Skeletal muscle satellite cell (primary cell): ENCODE data around the gene JMJD8.
"Not testable (repeated sequence)": the region's sequence is repeated elsewhere in the genome, so short reads cannot be mapped to it uniquely, and the experiment has no call there.

Experiments used
- H3K27me3 ChIP-seq: 2 replicates; pipeline ENCODE4 v1.7.0; 2013; ENCODE audit warnings: low read length; ENCODE audit not compliant: control insufficient read depth, insufficient read depth
- H3K36me3 ChIP-seq: 2 replicates; pipeline ENCODE4 v1.7.0; 2013; ENCODE audit warnings: mild to moderate bottlenecking, control low read depth, low read length; ENCODE audit not compliant: insufficient read depth
- H3K4me1 ChIP-seq: 2 replicates; pipeline ENCODE4 v1.7.0; 2013; ENCODE audit warnings: low read length; ENCODE audit not compliant: control insufficient read depth, insufficient read depth
- H3K4me2 ChIP-seq: 2 replicates; pipeline ENCODE4 v1.7.0; 2013; ENCODE audit warnings: mild to moderate bottlenecking, low read length
- H3K4me3 ChIP-seq: 2 replicates; pipeline ENCODE4 v1.7.0; 2013; ENCODE audit warnings: low read length
- H3K9ac ChIP-seq: 2 replicates; pipeline ENCODE4 v1.7.0; 2013; ENCODE audit warnings: mild to moderate bottlenecking, low read depth, low read length, moderate library complexity
- H3K9me3 ChIP-seq: replicated peaks from 2 replicates; pipeline ENCODE4 v1.7.0; 2013; ENCODE audit warnings: mild to moderate bottlenecking, control low read depth, low read length

Gene JMJD8

DNA sequence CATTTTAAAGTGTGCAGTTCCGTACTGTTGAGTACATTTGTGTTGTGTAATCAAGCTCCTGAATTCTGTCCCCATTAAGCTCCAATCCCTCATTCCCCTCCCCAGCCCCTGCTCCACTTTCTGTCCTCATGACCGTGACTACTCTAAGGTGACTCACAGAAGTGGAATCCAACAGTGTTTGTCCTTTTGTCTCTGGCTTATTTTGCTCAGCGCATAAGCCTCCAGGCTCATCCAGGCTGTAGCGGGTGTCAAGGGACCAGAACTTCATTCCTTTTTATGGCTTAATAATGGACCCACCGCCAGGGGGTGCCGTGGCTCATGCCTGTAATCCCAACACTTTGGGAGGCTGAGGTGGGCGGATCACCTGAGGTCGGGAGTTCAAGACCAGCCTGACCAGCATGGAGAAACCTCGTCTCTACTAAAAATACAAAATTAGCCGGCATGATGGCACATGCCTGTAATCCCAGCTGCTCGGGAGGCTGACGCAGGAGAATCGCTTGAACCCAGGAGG, 28.7 kb upstream of the JMJD8 start:
- H3K36me3 ChIP-seq, H3K9ac ChIP-seq, H3K9me3 ChIP-seq, H3K4me3 ChIP-seq, H3K4me2 ChIP-seq: not testable (repeated sequence)
- Histone ChIP-seq H3K27me3 (peaks cover 28% of the 10 kb centered on the region), H3K4me1 (peaks cover 36% of the 10 kb centered on the region)

GRCh38 chr16:711548-712320, 27.6 kb upstream of the JMJD8 start:
- Histone ChIP-seq H3K4me1 (peaks cover 36% of the 10 kb centered on the region), H3K9me3 (no peaks in the 10 kb centered on the region), H3K4me3 (no peak overlapping the region), H3K27me3 (peaks cover 36% of the 10 kb centered on the region), H3K4me2 (no peak overlapping the region), H3K9ac (no peak overlapping the region), H3K36me3 (no peaks in the 10 kb centered on the region)

DNA sequence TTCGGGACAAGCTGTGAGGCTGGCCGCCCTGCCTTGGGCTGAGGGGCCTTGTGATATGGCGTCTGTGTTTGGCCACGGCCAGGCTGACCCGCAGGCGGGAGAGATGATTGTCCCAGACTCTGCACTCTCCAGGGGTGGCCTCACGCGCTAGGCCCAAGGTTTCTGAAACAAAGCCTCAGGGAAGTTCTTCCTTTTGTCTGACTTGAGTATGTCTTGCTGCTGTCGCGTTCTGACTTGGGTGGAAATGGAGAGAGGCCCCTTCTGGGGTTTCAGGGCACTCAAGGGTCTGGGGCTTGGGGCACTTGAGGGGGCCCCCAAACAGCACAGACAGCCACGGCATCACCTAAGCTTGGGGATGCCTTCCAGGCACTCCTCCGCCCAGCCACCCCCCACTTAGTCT, 26.9 kb upstream of the JMJD8 start:
- peaks cover 43% of the 10 kb centered on the region for H3K27me3 ChIP-seq
- no peak overlapping the region for H3K4me2 ChIP-seq
- H3K4me1 ChIP-seq: peaks cover 30% of the 10 kb centered on the region
- H3K9me3 ChIP-seq: no peaks in the 10 kb centered on the region
- no peak overlapping the region for H3K9ac ChIP-seq
- no peaks in the 10 kb centered on the region for H3K36me3 ChIP-seq
- no peak overlapping the region for H3K4me3 ChIP-seq

DNA sequence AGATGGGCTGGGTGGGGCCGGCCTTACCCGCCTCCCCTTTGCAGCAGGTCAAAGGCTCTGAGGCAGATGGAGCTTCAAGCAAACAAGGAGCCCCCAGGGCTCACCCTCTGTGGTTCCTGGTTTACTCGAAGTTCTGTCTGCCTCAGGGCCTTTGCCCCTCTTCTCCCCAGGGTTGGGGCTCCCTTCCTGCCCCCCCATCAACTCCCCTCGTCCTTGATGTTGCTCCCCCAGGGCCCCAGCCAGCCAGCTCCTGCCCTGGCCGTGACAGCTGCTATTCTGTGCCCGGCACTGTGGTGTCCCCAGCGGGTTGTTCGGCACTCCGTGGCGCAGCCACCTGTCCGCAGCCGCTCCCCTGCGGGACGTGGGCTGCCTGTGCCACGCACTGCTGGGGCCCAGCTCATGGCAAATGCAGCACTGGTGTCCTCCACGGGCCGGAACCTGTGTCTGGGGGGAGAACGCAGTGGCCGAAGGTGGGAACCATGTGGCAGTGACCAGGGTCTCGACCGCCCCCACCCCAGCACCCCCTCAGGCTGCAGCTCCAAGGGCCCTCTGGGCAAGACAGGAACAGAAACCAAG, 26.5 kb upstream of the JMJD8 start:
- Histone ChIP-seq H3K36me3 (no peaks in the 10 kb centered on the region), H3K27me3 (peaks cover 45% of the 10 kb centered on the region), H3K9me3 (no peaks in the 10 kb centered on the region), H3K4me3 (no peak overlapping the region), H3K4me2 (no peak overlapping the region), H3K4me1 (peaks cover 25% of the 10 kb centered on the region), H3K9ac (no peak overlapping the region)

DNA sequence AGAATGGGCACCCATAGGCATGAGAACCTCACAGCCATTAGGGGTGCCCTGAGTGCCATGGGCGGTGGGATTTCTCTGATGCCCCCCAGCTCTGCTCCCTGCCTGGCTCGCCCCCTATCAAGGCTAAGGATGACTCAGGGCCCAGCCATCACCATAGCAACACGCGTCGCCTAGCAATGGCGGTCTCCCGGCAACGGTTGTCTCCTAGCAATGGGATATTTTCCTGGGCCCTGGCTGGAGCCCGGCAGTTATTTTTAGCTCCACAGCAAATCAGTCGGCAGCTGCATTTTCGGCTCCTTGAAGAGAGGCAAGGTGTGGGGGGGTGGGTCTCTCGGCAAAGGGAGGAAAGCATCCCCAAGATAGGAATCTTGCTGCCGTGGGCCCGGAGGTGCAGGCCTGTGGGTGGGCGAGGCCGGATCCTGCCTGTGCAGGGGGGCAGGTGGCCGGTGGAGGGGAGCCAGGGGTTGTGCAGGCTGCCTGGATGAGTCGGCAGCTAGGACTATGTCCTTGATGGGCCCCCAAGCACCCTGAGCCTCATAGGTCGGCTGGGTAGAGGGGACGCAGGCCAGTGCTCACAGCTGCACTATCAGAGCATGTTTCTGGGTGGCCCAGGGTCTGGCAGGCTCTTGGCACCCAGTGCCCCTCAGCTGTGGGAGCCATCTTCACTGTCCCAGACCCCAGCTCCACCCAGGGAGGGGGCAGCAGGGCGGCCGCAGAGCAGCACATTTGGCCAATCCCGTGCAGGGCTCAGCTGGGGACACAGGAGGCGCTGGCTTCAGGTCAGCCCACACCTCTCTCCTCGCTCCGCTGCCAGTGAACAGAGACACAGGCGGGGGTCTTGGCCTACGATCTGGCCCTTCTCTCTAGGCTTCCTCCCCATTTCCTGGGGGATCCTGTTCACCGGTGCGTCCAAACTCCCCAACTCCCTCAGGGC, 25.7 kb upstream of the JMJD8 start:
- H3K4me3 ChIP-seq: no peak overlapping the region
- H3K4me1 ChIP-seq: peaks cover 21% of the 10 kb centered on the region

DNA sequence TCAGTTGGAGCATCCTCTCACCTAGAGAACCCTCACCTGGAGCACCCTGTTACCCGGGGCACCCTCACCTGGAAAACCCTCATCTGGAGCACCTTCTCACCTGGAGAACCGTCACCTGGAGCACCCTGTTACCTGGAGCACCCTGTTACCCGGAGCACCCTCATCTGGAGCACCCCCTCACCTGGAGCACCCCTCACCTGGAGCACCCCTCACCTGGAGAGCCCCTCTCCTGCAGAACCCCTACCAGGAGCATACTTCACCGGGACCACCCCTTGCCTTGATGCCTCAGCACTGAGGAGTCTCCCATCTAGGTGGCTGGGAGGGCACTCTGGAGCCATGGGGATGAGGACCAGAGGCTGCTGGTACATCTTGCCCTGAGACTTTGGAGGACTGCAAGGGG, 24.8 kb upstream of the JMJD8 start:
- H3K9ac ChIP-seq: no peak overlapping the region
- no peak overlapping the region for H3K4me3 ChIP-seq
- no peak overlapping the region for H3K4me2 ChIP-seq
- peaks cover 17% of the 10 kb centered on the region for H3K4me1 ChIP-seq
- H3K9me3 ChIP-seq: no peaks in the 10 kb centered on the region
- no peaks in the 10 kb centered on the region for H3K36me3 ChIP-seq
- peaks cover 53% of the 10 kb centered on the region for H3K27me3 ChIP-seq

More for the DNA sequence above, 25.7 kb upstream of the JMJD8 start:
- H3K4me2 ChIP-seq: peak overlapping the region; percentile 40
- H3K36me3 ChIP-seq: no peaks in the 10 kb centered on the region
- H3K27me3 ChIP-seq: peaks cover 45% of the 10 kb centered on the region
- H3K9ac ChIP-seq: no peak overlapping the region
- H3K9me3 ChIP-seq: no peaks in the 10 kb centered on the region

- H3K4me3 ChIP-seq: no peak overlapping the region
- H3K4me1 ChIP-seq: peaks cover 17% of the 10 kb centered on the region
- H3K4me2 ChIP-seq: no peak overlapping the region
- H3K9ac ChIP-seq: no peak overlapping the region
- peaks cover 62% of the 10 kb centered on the region for H3K27me3 ChIP-seq
- no peaks in the 10 kb centered on the region for H3K36me3 ChIP-seq
- H3K9me3 ChIP-seq: no peaks in the 10 kb centered on the region
Measured at GRCh38 chr16:708019-708418, 23.9 kb upstream of the JMJD8 start.

DNA sequence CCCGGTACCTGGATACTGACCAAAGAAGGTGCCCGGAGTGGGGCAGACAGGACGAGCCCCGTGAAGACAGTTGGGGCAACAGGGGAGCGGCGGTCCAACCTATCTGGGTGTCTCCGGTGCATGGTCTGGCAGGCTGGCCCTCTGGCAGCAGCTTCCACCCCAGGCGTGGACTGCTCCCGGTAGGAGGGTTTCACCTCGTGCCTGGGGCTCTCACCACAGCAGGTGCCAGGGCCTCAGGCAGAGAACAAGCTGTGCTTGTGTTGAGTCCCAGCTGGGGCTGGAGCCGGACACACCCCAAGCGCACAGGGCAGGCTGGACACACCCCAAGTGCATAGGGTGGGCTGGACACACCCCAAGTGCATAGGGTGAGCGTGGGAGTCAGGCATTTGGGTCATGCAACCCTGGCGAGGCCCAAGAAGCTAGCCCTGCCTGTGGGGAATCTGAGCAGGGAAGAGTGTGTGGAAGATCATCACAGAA, 23.0 kb upstream of the JMJD8 start:
- Histone ChIP-seq H3K4me2 (no peak overlapping the region), H3K9me3 (no peaks in the 10 kb centered on the region), H3K4me1 (peaks cover 13% of the 10 kb centered on the region), H3K4me3 (no peak overlapping the region), H3K27me3 (peaks cover 71% of the 10 kb centered on the region), H3K36me3 (no peaks in the 10 kb centered on the region), H3K9ac (no peak overlapping the region)

DNA sequence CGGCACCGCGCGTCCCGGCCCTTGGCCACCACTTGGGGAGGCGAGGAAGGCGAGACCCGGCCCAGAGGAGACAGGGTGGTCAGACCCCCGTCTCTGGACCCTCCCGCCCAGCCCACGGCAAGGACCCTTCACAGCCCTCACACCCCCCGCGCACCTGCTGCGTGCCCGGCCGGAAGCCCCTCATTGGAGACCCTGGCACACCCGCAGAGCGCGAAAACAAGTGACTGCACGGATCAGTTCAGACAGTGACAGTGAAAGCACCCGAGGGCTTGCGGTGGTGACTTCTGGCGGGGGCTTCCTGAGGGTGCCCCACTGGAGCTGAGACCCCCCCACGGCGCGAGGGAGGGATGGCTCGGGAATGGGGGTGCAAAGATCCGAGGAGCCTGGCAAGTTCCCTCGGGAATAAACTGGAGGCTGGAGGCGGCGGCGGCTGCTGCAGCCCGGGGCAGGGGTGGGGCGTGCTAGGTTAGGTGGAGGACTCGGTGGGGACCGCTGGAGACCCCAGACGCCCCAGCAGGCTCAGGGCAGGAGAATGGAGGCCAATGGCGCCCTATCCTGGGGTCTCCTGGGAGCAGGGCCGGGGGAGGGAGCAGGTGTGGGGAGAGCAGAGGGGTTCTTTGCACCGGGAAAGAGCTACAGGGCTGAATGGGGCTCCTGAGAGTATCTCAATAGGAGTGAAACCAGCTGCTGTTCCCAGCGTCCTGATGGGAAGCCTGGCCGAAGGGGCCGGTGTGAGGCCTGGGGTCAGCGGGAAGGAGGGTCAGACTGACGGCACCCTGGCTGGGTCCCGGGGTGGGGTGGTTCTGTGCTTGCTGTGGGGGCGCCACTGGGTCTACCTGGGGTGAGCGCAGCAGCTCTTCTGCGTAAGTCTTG, 22.3 kb upstream of the JMJD8 start:
- H3K9ac ChIP-seq: no peak overlapping the region
- H3K4me1 ChIP-seq: peaks cover 11% of the 10 kb centered on the region
- H3K9me3 ChIP-seq: no peaks in the 10 kb centered on the region
- no peak overlapping the region for H3K4me2 ChIP-seq
- H3K4me3 ChIP-seq: no peak overlapping the region
- peaks cover 78% of the 10 kb centered on the region for H3K27me3 ChIP-seq
- no peaks in the 10 kb centered on the region for H3K36me3 ChIP-seq

- H3K4me3 ChIP-seq: peak within 1 kb of the TSS; percentile 24
- H3K9me3 ChIP-seq: no peaks in the 10 kb centered on the region
- peak within 1 kb of the TSS; percentile 52 for H3K4me2 ChIP-seq
- no peaks in the 10 kb centered on the region for H3K36me3 ChIP-seq
- H3K9ac ChIP-seq: no peak within 1 kb of the TSS
- peaks cover 13% of the 10 kb centered on the region for H3K4me1 ChIP-seq
- peaks cover 81% of the 10 kb centered on the region for H3K27me3 ChIP-seq
Measured at GRCh38 chr16:705431-706188, 21.5 kb upstream of the JMJD8 start, which contains the start of gene FBXL16. Gene FBXL16 (minus strand): TSS chr16:705801. CDS start chr16:697405, 8,396 bp downstream.
